Fibroblast of skin of left biceps (primary cell): ENCODE results near the gene DDX50.
"Not testable (repeated sequence)": the region's sequence is repeated elsewhere in the genome, so short reads cannot be mapped to it uniquely, and the experiment has no call there.

ENCODE experiments used
- DNase-seq, 2 experiments: peaks; one replicate each; pipeline ENCODE4 v3.0.0-alpha.2; 2013; ENCODE audit warnings: low read depth in 2 of 2

DDX50 gene, protein sequence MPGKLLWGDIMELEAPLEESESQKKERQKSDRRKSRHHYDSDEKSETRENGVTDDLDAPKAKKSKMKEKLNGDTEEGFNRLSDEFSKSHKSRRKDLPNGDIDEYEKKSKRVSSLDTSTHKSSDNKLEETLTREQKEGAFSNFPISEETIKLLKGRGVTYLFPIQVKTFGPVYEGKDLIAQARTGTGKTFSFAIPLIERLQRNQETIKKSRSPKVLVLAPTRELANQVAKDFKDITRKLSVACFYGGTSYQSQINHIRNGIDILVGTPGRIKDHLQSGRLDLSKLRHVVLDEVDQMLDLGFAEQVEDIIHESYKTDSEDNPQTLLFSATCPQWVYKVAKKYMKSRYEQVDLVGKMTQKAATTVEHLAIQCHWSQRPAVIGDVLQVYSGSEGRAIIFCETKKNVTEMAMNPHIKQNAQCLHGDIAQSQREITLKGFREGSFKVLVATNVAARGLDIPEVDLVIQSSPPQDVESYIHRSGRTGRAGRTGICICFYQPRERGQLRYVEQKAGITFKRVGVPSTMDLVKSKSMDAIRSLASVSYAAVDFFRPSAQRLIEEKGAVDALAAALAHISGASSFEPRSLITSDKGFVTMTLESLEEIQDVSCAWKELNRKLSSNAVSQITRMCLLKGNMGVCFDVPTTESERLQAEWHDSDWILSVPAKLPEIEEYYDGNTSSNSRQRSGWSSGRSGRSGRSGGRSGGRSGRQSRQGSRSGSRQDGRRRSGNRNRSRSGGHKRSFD

DNA sequence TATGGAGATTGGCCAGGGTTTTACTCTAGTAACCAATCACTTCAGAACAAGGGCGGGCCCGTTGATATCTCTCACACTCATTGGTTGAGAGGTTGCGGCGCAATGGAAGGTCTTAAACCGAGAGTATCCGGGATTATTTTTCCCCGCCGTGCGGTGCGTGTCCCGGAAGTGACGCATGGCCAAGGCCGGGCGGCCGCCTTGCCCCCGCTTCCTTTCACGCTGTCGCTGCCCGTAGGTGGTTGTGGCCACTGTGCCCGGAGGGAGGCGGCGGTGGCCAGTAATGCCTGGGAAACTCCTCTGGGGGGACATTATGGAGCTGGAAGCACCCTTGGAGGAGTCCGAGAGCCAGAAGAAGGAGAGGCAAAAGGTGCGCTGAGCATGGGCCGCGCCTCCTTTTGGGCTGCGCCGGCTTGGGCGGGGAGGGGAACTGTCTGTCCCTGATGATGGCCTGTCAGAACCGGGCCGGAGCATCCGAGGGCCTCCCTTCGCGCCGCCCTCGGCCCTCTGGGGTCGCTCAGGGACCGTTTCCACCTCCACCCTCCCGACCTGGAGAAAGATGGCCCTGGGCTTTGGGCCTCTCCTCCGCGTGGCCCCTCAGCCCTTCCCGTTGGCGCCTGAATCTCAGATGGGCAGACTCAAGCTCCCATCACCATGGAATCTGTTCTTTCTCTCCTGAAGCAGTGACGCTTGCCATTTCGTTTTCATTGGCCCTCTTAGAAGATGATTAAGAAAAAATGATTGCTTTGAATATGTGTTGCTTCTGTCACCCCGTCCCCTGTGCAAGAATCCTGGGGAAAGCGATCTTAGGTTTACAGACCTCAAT, at the start of gene DDX50:
DDX50 (plus strand) TSS at position 211 of the 823 bp plus-strand sequence; CDS start at position 281, 70 bp downstream.
- DNase-seq: peak; percentile 99

DNA sequence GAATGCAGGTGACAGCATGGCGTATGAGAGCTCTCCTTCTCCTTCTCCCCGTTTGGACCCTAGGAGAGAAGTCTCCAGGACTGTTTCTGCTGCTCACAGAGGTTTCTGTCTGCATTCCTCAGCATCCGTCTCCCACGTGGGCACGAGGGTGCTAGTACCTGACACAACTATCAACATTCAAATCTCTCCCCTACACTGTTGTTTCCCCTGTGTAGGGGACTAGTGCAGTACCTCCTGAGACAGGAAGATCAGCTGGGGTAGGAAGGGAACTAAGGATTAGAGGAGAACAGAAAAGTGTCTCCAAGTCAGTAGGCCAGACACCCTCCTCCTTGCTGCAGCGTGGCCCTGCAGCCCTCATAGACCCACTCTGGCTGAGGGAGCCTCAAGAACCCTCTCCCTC, 44.8 kb upstream of the DDX50 start:
- no peak for DNase-seq

GRCh38 chr10:68857005-68857404, 44.1 kb upstream of the DDX50 start:
- DNase-seq: no peak

- DNase-seq: no peak
Observed at GRCh38 chr10:68861253-68861652, 39.9 kb upstream of the DDX50 start.

DNA sequence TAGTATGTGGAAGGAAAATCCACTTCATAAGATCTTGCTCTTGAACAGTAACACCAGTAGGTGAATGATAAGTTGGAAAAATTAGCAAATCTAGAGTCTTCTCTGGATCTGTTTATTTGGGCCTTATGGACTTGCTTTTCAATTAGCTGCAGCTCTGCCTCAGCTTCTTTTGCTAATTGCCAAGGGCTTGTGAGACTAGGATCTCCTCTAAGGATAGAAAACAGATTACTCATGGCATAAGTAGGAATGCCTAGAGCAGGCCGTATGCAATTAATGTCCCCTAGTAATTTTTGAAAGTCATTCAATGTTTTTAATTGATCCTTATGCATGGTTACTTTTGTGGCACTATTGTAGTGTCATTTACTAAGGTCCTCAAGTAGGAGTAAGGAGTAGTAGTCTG, 36.5 kb upstream of the DDX50 start:
- no peak for DNase-seq

DNA sequence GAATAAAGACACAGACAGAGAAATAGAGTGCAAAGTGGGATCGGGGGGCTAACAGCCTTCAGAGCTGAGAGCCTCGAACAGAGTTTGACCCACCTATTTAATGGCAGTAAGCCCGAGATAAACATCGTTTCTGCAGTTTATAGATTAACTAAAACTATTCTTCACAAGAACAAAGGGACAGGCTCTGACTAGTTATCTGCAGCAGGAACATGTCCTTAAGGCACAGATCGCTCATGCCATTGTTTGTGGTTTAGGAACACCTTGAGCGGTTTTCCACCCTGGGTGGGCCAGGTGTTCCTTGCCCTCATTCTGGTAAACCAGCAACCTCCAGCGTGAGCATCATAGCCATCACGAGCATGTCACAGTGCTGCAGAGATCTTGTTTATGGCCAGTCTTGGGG, 32.9 kb upstream of the DDX50 start:
- not testable (repeated sequence) for DNase-seq

DNA sequence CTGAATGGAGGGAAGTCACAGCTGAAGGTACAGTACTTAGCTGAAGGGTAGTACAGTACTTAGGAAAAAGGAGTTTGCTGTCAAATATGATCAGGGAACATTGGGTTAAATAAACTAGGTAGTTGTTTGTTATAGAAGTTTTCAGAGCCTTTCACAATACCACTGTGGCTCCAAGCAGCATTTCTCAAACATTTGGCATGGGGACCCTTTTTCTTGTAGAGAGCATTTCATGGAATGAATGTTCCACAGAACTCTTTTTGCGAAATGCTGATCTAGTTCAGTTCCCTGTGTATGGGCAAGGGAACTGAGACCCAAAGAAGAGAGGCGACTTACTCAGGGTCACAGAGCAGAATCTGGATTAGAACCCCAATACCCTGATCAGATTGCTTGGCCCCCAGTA, 31.5 kb upstream of the DDX50 start:
- DNase-seq: no peak

DNA sequence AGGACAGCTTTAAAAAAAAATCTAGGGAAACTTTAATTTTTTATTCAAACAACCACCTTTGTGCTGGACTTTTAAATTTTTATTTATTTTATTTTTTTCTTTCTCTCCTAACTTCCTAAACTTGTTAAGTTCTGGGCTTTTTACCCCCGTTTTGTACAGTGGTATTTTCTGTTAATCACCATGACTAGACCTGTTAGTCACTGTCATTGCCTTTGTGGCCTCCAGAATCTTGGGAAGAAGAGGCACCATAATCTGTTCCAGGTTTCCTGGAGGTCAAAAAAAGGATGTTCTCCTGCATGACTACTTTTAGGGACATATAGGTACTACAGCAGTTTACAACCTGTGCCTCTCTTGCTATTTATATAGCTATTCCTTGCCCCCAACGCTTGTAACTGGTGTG, 31.1 kb upstream of the DDX50 start:
- DNase-seq: no peak

DNA sequence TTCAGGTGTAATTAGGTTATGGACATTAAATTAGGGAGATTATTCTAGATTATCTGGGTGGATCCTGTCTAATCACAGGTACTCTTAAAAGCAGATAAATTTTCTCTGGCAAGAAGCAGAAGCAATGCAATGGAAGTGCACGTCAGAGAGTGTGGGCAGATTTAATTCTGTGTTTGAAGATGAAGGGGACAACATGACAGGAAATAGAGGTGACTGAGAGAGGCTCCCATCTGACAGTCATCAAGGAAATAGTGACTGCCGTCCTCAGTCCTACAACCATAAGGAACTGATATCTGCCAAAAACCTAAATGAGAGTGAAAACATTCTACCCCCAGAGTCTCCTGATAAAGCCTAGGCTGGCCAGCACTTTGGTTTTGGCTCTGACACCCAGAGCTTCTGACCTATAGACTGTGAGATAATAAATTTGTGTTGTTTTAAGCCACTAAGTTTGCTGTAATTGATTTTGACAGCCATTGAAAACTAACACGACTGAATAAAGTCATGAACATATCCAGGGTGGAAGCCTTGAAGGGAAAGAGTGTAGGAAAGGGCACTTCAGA, 30.5 kb upstream of the DDX50 start:
- no peak for DNase-seq

GRCh38 chr10:68871105-68871711, 29.9 kb upstream of the DDX50 start:
- DNase-seq: peak; percentile 8 to 13

DNA sequence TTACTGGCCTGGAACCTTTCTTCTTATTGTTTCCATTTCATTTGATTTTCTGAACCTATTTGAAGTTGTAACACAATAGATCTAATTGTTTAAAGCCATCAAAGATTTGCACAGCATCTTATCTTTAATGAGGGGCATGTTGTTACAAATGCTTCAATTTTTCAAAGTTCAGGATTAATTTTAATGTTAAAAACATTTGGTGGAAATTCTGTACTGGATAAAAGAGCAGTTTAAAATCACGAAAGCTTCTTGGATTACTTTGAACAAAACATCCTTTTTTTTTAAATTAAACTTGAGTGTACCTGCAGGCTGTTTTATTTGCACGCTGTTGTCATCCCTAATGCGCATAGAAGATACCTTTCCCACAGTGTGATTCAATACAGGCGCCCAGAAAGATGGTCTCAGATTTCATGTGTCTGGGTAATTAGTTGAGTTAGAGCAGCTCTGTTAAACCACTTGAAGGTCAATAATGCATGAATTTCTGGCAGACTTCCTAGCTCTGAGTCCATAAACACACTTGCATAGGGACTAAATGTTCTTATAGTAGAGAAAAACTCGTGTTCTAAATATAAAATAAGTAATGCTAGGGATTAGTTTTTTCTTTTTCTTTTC, 29.3 kb upstream of the DDX50 start:
- DNase-seq: peak; percentile 67 to 74

DNA sequence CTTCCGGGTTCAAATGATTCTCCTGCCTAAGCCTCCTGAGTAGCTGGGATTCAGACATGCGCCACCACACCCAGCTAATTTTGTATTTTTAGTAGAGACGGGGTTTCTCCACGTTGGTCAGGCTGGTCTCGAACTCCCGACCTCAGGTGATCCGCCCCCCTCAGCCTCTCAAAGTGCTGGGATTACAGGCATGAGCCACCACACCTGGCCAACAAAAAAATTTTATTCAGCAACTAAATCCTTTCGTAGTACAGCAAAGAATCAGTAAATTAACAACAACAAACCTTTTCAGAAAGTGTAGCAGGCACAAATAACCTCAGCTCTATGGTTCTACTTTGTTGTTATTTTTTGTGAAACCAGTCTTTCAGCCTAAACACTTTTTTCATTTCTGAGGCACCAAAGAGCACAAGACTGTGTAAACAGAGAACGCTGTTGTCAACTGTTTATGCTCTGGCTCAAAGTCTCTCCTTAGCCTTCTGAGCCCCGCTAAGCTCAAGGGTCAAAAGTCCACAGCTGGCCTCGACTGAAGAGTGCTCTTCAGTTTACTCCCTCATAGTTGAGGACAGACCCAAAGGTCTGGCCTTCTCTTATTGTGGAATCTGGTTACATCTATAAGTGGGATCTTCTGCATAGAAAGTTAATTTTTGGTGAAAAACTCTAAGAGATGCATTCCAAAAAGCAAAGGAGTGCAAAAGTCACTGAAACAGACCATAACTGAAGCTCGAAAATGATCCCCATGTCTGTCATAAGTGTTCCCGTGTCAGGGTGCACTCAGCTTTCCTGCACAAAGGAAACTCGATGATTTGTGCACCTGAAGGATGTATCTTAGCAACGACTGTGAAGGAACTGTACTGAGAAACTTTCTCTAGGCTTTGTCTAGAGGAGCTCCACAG, 24.6 kb upstream of the DDX50 start:
- DNase-seq: no peak

GRCh38 chr10:68877482-68878110, 23.5 kb upstream of the DDX50 start:
- no peak for DNase-seq

DNA sequence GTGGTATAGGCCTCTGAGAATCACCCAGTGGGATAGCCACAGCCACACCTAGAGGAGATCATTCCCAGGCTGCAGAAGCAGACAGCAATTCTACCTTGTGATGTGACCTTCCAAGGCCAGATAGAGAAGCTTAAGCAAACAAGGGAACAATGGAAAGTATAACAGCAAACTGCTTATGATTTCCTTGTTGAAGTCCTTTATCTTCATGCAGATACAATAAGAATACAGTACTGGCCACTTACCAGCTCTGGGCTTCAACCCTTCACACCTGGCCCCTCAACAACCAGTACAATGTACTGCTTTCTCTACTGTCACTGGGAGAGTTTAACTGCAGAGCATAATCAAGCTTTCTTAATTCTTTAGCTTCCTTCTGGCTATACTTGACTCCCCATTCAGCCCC, 22.6 kb upstream of the DDX50 start:
- DNase-seq: no peak

DNA sequence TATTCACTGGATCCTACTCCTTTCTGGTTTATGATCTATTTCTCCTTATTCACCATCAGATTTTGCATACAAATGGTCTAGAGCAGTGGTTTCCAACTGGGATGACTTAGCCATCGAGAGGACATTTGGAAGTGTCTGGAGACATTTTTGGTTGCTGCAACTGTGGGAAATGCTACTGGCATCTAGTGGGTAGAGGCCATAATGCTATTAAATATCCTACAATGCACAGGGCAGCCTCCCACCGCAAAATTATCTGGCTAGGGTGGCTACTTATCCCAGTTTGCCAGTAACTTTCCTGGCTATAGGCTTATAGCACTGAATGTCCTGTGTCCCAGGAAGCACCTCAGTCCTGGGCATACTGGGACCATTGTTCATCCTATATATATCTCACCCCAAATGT, 21.5 kb upstream of the DDX50 start:
- no peak for DNase-seq

DNA sequence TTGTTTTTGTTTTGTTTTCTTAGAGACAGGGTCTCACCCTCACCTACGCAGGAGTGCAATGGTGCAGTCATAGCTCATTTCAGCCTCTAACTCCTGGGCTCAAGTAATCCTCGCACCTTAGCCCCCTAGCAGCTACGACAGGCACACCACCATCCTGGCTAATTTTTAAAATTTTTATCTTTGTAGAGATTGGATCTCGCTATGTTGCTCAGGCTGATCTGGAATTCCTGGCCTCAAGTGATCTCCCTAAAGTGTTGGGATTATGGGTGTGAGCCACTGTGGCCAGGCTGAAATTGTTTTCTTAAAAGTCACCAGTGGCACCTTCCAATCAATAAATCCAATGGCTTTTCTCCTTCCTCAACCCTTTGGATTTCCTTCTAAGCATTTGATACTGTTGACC, 20.9 kb upstream of the DDX50 start:
- no peak for DNase-seq

DNA sequence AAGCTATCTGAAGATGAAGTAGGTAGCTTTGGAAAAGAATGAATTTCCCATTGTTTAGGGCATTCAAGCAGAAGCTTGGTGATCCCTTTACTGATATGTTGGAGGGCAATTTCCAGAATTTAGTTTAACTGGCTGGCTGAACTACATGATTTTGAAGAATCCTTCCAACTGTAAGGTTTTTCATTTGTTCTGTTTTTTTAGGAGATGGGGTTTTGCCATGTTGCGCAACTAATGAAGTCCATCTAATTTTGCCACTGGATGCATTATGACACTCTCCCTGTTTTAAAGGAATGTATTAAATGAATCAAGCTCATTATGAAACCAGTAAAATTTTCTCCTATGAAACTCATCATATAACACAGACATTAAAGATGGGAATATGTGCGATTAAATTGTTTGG, 6.1 kb upstream of the DDX50 start:
- no peak for DNase-seq

DNA sequence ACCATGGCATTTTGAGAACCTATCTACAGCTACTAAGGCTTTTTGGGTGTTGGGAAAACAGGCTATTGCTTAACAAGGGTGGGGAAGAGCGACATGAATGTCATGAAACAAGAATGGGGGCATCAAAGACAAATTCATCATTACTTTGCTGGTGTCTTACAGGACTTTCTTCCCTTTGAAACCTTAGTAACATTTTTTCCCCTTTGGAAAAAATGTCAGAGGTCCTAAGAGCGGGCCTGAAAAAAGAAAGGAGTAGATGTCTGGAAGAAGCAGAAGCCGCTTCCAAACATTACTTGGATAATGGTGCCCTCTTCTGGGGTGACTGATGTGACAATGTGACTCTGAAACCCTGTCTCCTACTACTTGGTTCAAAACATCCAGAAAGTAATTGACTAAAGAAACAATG, 3.8 kb upstream of the DDX50 start:
- peak; percentile 36 to 40 for DNase-seq

- DNase-seq: no peak
Observed at GRCh38 chr10:68899186-68899745, 1.8 kb upstream of the DDX50 start.
